ENCODE data around the gene CLEC2L. TPM values are rescaled to one million over a fixed set of nuclear protein-coding genes. Genes with fewer than 3 reads are reported as not detected.

The CLEC2L gene
- total RNA-seq, 3 donors from 2014 or later (not counting 1 experiment from before 2014, with no cell fraction given): 0.71 TPM; not detected in 2

- no peak overlapping the region for H3K4me3 Mint-ChIP-seq
- Histone ChIP-seq H3K36me3 (ENCODE audit: control insufficient read depth, insufficient read depth, low read length) (peaks cover 42% of the 10 kb centered on the region), H3K4me1 (ENCODE audit: control insufficient read depth, insufficient read depth, low read length) (no peaks in the 10 kb centered on the region), H3K27ac (ENCODE audit: low read length) (no peak overlapping the region), H3K27me3 (ENCODE audit: control insufficient read depth, insufficient read depth, low read length) (no peaks in the 10 kb centered on the region), H3K9me3 (ENCODE audit: control insufficient read depth, insufficient read depth, low read length) (no peaks in the 10 kb centered on the region), H3K4me3 (ENCODE audit: low read length) (no peak overlapping the region)
- H3K36me3 Mint-ChIP-seq: no peaks in the 10 kb centered on the region
- H3K9me3 Mint-ChIP-seq: no peaks in the 10 kb centered on the region
- H3K27me3 Mint-ChIP-seq (ENCODE audit: low read depth in 2 of 2): no peaks in the 10 kb centered on the region
- 95% methylated on average over 11 of the region's 11 CpGs for WGBS (ENCODE audit: insufficient coverage)
- ATAC-seq (no peak), DNase-seq (no peak)
- TF ChIP-seq CTCF (IDR thresholded peaks at IDR 0.05): no peak
- no peaks in the 10 kb centered on the region for H3K4me1 Mint-ChIP-seq
- peak overlapping the region; percentile 59 to 68 for H3K27ac Mint-ChIP-seq
- intact Hi-C loops (cut with micrococcal nuclease): no loop called here
Observed at GRCh38 chr7:139576179-139576973, 52.9 kb downstream of the CLEC2L start.

GRCh38 chr7:139580435-139580834, 57.0 kb downstream of the CLEC2L start:
- Mint-ChIP-seq H3K9me3 (no peaks in the 10 kb centered on the region), H3K4me1 (peaks cover 18 to 25% of the 10 kb centered on the region in 2 donors), H3K4me3 (no peak overlapping the region), H3K27ac (no peak overlapping the region), H3K27me3 (ENCODE audit: low read depth in 2 of 2) (no peaks in the 10 kb centered on the region), H3K36me3 (no peaks in the 10 kb centered on the region)
- peaks cover 21% of the 10 kb centered on the region for H3K4me1 ChIP-seq (ENCODE audit: control insufficient read depth, insufficient read depth, low read length)
- intact Hi-C loops (cut with micrococcal nuclease): no loop called here
- H3K27me3 ChIP-seq (ENCODE audit: control insufficient read depth, insufficient read depth, low read length): no peaks in the 10 kb centered on the region
- WGBS (ENCODE audit: insufficient coverage): 91% methylated on average over 3 of the region's 3 CpGs
- no peak for DNase-seq
- no peaks in the 10 kb centered on the region for H3K9me3 ChIP-seq (ENCODE audit: control insufficient read depth, insufficient read depth, low read length)
- H3K36me3 ChIP-seq (ENCODE audit: control insufficient read depth, insufficient read depth, low read length): peaks cover 47% of the 10 kb centered on the region
- TF ChIP-seq CTCF (IDR thresholded peaks at IDR 0.05): no peak
- no peak for ATAC-seq
- no peak overlapping the region for H3K27ac ChIP-seq (ENCODE audit: low read length)
- H3K4me3 ChIP-seq (ENCODE audit: low read length): no peak overlapping the region

GRCh38 chr7:139582130-139582650, 58.7 kb downstream of the CLEC2L start:
- 88% methylated on average over 14 of the region's 14 CpGs for WGBS (ENCODE audit: insufficient coverage)
- no peak overlapping the region for H3K4me3 Mint-ChIP-seq
- peak overlapping the region in 1 of 2 donors; percentile 23 for H3K27ac Mint-ChIP-seq
- H3K36me3 Mint-ChIP-seq: no peaks in the 10 kb centered on the region
- Histone ChIP-seq H3K27ac (ENCODE audit: low read length) (no peak overlapping the region), H3K9me3 (ENCODE audit: control insufficient read depth, insufficient read depth, low read length) (no peaks in the 10 kb centered on the region), H3K36me3 (ENCODE audit: control insufficient read depth, insufficient read depth, low read length) (peaks cover 53% of the 10 kb centered on the region), H3K4me1 (ENCODE audit: control insufficient read depth, insufficient read depth, low read length) (peaks cover 21% of the 10 kb centered on the region), H3K27me3 (ENCODE audit: control insufficient read depth, insufficient read depth, low read length) (no peaks in the 10 kb centered on the region), H3K4me3 (ENCODE audit: low read length) (no peak overlapping the region)
- intact Hi-C loops (cut with micrococcal nuclease): no loop called here
- H3K9me3 Mint-ChIP-seq: no peaks in the 10 kb centered on the region
- no peaks in the 10 kb centered on the region for H3K27me3 Mint-ChIP-seq (ENCODE audit: low read depth in 2 of 2)
- ATAC-seq: no peak
- peaks cover 18 to 25% of the 10 kb centered on the region in 2 donors for H3K4me1 Mint-ChIP-seq
- no peak for DNase-seq
- TF ChIP-seq CTCF (IDR thresholded peaks at IDR 0.05): no peak

All from natural killer cell (primary cell).